ENCODE results near the gene NIFK.
"Not testable (repeated sequence)": the region's sequence is repeated elsewhere in the genome, so short reads cannot be mapped to it uniquely, and the experiment has no call there.

Gene NIFK

GRCh38 chr2:121731366-121731765 lies 5.3 kb downstream of the NIFK start:
- no peak for DNase-seq

- DNase-seq: no peak
Observed at GRCh38 chr2:121727950-121728349, 8.7 kb downstream of the NIFK start.

GRCh38 chr2:121727332-121727731 lies 9.3 kb downstream of the NIFK start:
- DNase-seq: no peak

GRCh38 chr2:121723316-121723715 lies 13.4 kb downstream of the NIFK start:
- no peak for DNase-seq

- DNase-seq: peak; percentile 63
Observed at GRCh38 chr2:121722479-121722878, 14.2 kb downstream of the NIFK start.

- peak; percentile 91 for DNase-seq
Observed at GRCh38 chr2:121721926-121722325, 14.7 kb downstream of the NIFK start.

- no peak for DNase-seq
Observed at GRCh38 chr2:121717529-121717928, 19.1 kb downstream of the NIFK start.

- DNase-seq: no peak
Observed at GRCh38 chr2:121716126-121716525, 20.5 kb downstream of the NIFK start.

- DNase-seq: not testable (repeated sequence)
Observed at GRCh38 chr2:121711481-121711880, 25.2 kb downstream of the NIFK start.

GRCh38 chr2:121710470-121711170 lies 26.1 kb downstream of the NIFK start:
- peak; percentile 56 for DNase-seq

GRCh38 chr2:121709776-121710469 lies 26.8 kb downstream of the NIFK start:
- DNase-seq: no peak

GRCh38 chr2:121707920-121708361 lies 28.7 kb downstream of the NIFK start:
- DNase-seq: no peak

- no peak for DNase-seq
Observed at GRCh38 chr2:121707344-121707919, 29.2 kb downstream of the NIFK start.

- DNase-seq: no peak
Observed at GRCh38 chr2:121705958-121706357, 30.7 kb downstream of the NIFK start.

- no peak for DNase-seq
Observed at GRCh38 chr2:121705390-121705789, 31.3 kb downstream of the NIFK start.

- DNase-seq: not testable (repeated sequence)
Observed at GRCh38 chr2:121701761-121702160, 34.9 kb downstream of the NIFK start.

- DNase-seq: peak; percentile 75
Observed at GRCh38 chr2:121699421-121700333, 37.0 kb downstream of the NIFK start.

GRCh38 chr2:121698318-121698930 lies 38.3 kb downstream of the NIFK start:
- no peak for DNase-seq

- no peak for DNase-seq
Observed at GRCh38 chr2:121697108-121697631, 39.5 kb downstream of the NIFK start.

- no peak for DNase-seq
Observed at GRCh38 chr2:121696410-121696930, 40.2 kb downstream of the NIFK start.

- DNase-seq: no peak
Observed at GRCh38 chr2:121695171-121695451, 41.6 kb downstream of the NIFK start.

Measured in fibroblast of skin of right quadriceps (primary cell).